Osteoblast (primary cell): ENCODE data around the gene LCAT. TPM values are rescaled to one million over a fixed set of nuclear protein-coding genes. Genes with fewer than 3 reads are reported as not detected.

Experiments used
- DNase-seq: peaks from one replicate; pipeline ENCODE4 v3.0.0; 2011; ENCODE audit warnings: low spot score, mixed read lengths; ENCODE audit not compliant: insufficient read length; ENCODE audit errors: missing footprints
- H2AFZ ChIP-seq: 2 replicates; pipeline ENCODE4 v1.6.0; 2011; ENCODE audit warnings: mild to moderate bottlenecking, low read length
- H3K27ac ChIP-seq: 2 replicates; pipeline ENCODE4 v1.5.1; 2011; ENCODE audit warnings: mild to moderate bottlenecking, low read depth, low read length, moderate library complexity
- H3K27me3 ChIP-seq: 2 replicates; pipeline ENCODE4 v1.6.0; 2012; ENCODE audit warnings: mild to moderate bottlenecking, control low read depth, inconsistent platforms, low read length, moderate library complexity; ENCODE audit not compliant: insufficient read depth
- H3K36me3 ChIP-seq: 2 replicates; pipeline ENCODE4 v1.5.1; 2011; ENCODE audit warnings: mild to moderate bottlenecking, low read length, control low read depth, moderate library complexity; ENCODE audit not compliant: insufficient read depth
- H3K4me1 ChIP-seq: 2 replicates; pipeline ENCODE4 v1.5.1; 2011; ENCODE audit warnings: mild to moderate bottlenecking, low read length, control low read depth, moderate library complexity; ENCODE audit not compliant: insufficient read depth
- H3K4me2 ChIP-seq: 2 replicates; pipeline ENCODE4 v1.6.0; 2011; ENCODE audit warnings: mild to moderate bottlenecking, low read length; ENCODE audit not compliant: insufficient read depth
- H3K4me3 ChIP-seq: fragments of 200-600 bp; sonication (generic); 3 replicates; pipeline ENCODE4 v1.5.1; 2012; ENCODE audit warnings: mild to moderate bottlenecking, low read length, inconsistent platforms; ENCODE audit not compliant: insufficient read depth
- H3K79me2 ChIP-seq: 2 replicates; pipeline ENCODE4 v1.6.0; 2012; ENCODE audit warnings: mild to moderate bottlenecking, low read length, control low read depth, inconsistent platforms; ENCODE audit not compliant: insufficient read depth
- H3K9me3 ChIP-seq: 2 replicates; pipeline ENCODE4 v1.5.1; 2011; ENCODE audit warnings: low read depth, low read length, control low read depth
- H4K20me1 ChIP-seq: 2 replicates; pipeline ENCODE4 v1.6.0; 2012; ENCODE audit warnings: mild to moderate bottlenecking, low read length, control low read depth; ENCODE audit not compliant: insufficient read depth
- total RNA-seq: library from RNA; depleted of rRNA; stranded (reverse); fragments of >200 nt; gene quantifications from 2 replicates; pipeline ENCODE4 v1.2.3, GENCODE V29; 2012
- TF ChIP-seq, protein P1 (sequence below): IDR thresholded peaks from 2 replicates; pipeline ENCODE4 v1.5.1; 2011; ENCODE audit warnings: mild to moderate bottlenecking, low read depth, low read length, moderate library complexity; ENCODE audit errors: extremely low read depth

Gene LCAT
- total RNA-seq, 1 donor: 6.9 TPM

DNA sequence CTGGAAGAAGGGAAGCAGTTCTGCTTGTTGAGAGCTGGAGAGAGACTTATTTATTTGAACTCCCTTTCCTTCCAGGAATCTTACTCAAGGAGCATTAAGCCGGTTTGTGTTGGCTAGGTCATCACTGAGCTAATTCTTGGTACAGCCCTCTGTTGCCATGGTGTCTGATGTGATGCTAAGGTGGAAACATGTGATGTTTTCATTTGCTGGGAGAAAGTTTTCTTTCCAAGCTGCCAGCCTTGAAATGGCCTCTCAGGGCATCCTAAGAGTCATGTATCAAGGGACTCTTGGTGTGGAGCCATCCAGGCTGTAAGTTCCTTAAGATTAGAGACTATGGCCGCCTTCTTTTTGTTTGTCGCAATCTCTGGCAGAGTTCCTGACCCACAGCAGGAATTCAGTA, 46.7 kb downstream of the LCAT start:
- Histone ChIP-seq H2AFZ (no peak overlapping the region), H4K20me1 (peaks cover 26% of the 10 kb centered on the region), H3K9me3 (no peaks in the 10 kb centered on the region), H3K79me2 (peaks cover 82% of the 10 kb centered on the region), H3K27ac (peak overlapping the region; percentile 58), H3K4me1 (peaks cover 19% of the 10 kb centered on the region), H3K4me3 (no peak overlapping the region), H3K27me3 (no peaks in the 10 kb centered on the region), H3K4me2 (peak overlapping the region; percentile 20), H3K36me3 (no peaks in the 10 kb centered on the region)
- peak; percentile 95 for DNase-seq
- TF ChIP-seq, protein P1, sequence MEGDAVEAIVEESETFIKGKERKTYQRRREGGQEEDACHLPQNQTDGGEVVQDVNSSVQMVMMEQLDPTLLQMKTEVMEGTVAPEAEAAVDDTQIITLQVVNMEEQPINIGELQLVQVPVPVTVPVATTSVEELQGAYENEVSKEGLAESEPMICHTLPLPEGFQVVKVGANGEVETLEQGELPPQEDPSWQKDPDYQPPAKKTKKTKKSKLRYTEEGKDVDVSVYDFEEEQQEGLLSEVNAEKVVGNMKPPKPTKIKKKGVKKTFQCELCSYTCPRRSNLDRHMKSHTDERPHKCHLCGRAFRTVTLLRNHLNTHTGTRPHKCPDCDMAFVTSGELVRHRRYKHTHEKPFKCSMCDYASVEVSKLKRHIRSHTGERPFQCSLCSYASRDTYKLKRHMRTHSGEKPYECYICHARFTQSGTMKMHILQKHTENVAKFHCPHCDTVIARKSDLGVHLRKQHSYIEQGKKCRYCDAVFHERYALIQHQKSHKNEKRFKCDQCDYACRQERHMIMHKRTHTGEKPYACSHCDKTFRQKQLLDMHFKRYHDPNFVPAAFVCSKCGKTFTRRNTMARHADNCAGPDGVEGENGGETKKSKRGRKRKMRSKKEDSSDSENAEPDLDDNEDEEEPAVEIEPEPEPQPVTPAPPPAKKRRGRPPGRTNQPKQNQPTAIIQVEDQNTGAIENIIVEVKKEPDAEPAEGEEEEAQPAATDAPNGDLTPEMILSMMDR: no peak

DNA sequence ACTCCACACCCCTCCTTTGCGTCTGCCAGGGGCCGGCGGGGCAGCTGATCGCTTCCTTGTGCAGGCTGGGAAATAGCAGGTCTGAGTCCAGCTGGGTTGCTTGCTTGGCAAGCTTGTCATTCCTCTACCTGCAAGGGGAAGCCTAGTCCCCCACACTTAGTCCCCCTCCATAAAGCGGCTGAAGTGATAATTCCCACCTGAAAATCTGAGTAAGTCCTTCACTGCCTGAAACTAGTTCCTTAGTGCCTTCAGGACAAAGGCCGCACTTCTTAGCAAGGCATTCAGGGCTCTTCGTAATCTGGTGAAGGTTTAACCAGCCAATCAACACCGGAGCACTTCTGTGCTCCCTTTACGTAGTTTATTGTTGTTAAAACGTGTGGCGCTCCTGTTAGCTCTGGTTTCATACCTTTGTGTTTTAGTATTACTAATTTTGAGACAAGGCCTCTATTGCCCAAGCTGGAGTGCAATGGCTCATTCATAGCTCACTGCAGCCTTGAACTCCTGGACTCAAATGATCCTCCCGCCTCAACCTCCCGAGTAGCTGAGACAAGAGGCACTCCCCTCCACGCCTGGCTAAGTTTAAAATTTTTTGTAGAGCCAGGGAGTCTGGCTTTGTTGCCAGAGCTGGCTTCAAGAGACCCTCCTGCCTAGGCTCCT, 50.0 kb downstream of the LCAT start:
- H2AFZ ChIP-seq: peak overlapping the region; percentile 93
- peaks cover 19% of the 10 kb centered on the region for H3K4me1 ChIP-seq
- peak; percentile 89 for DNase-seq
- H3K36me3 ChIP-seq: no peaks in the 10 kb centered on the region
- peak overlapping the region; percentile 97 for H3K4me3 ChIP-seq
- no peaks in the 10 kb centered on the region for H3K9me3 ChIP-seq
- H3K79me2 ChIP-seq: peaks cover 56% of the 10 kb centered on the region
- TF ChIP-seq, protein P1: no peak
- peaks cover 18% of the 10 kb centered on the region for H4K20me1 ChIP-seq
- peak overlapping the region; percentile 95 for H3K27ac ChIP-seq
- H3K27me3 ChIP-seq: no peaks in the 10 kb centered on the region
- H3K4me2 ChIP-seq: peak overlapping the region; percentile 89

- Histone ChIP-seq H3K4me3 (peak within 1 kb of the TSS; percentile 97), H2AFZ (peak within 1 kb of the TSS; percentile 93), H3K9me3 (no peaks in the 10 kb centered on the region), H3K27me3 (no peaks in the 10 kb centered on the region), H3K79me2 (peaks cover 50% of the 10 kb centered on the region), H3K36me3 (no peaks in the 10 kb centered on the region), H3K4me1 (peaks cover 19% of the 10 kb centered on the region), H3K4me2 (peak within 1 kb of the TSS; percentile 89), H4K20me1 (peaks cover 15% of the 10 kb centered on the region), H3K27ac (peak within 1 kb of the TSS; percentile 95)
- TF ChIP-seq, protein P1: no peak
- DNase-seq: peak; percentile 100
These were observed 50.8 kb downstream of the LCAT start, which contains the start of gene PSKH1 for GRCh38 chr16:67892899-67893742. TSS of gene PSKH1 (plus strand) at chr16:67893254. CDS start at chr16:67908750, 15,496 bp downstream.

- Histone ChIP-seq H3K27me3 (no peaks in the 10 kb centered on the region), H3K9me3 (no peaks in the 10 kb centered on the region), H4K20me1 (peaks cover 9% of the 10 kb centered on the region), H3K4me3 (peak overlapping the region; percentile 97), H3K27ac (no peak overlapping the region), H2AFZ (peak overlapping the region; percentile 75), H3K4me1 (peaks cover 16% of the 10 kb centered on the region), H3K4me2 (peak overlapping the region; percentile 82), H3K36me3 (no peaks in the 10 kb centered on the region), H3K79me2 (peaks cover 42% of the 10 kb centered on the region)
- no peak for DNase-seq
- TF ChIP-seq, protein P1: no peak
These were observed 51.5 kb downstream of the LCAT start for GRCh38 chr16:67892375-67892774.
